Measurements from ENCODE around the gene CYP4A11. TPM values are rescaled to one million over a fixed set of nuclear protein-coding genes. Genes with fewer than 3 reads are reported as not detected.
"Not testable (repeated sequence)": the region's sequence is repeated elsewhere in the genome, so short reads cannot be mapped to it uniquely, and the experiment has no call there.

The CYP4A11 gene
- total RNA-seq, 2 experiments from 2014 or later: not detected

DNA sequence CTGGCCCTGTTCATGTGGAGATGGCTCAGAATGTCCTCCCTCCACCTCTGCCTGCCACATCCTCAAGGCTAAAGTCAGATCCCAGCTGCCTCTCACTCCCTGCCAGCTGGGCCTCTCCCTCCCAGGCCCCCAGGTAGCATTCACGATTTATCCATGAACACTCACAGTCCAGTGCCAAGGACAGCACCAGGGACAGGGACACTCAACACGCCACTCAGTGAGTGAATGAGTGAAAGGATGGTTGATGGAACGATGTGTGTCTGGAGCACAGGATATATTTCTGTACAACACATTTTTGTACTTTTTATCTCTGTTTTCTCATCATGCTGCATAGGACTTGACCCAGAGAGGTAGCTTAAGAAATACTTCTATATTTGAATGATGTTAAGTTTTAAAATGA is 10.1 kb downstream of the CYP4A11 start:
- POLR2A ChIA-PET: no interaction called here
- CTCF ChIA-PET: no interaction called here

- POLR2A ChIA-PET: no interaction called here
- CTCF ChIA-PET: no interaction called here
These were observed 13.9 kb downstream of the CYP4A11 start for GRCh38 chr1:46927249-46927835.

DNA sequence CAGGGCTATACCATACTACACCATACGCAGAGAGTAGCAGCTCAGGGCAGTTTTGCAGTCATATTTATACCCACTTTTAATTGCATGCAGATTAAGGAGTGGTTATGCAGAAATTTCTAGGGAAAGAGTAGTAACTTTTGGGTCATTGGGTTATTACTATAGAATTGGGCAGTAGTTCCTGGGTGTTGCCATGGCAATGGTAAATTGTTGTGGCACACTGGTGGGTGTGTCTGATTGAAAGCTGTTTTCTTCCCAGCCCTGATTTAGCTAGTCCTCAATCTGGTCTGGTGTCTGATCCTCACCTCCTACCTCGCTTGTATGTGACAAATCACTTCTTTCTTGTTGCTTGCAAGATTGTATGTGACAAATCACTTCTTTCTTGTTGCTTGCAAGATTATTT is 30.5 kb downstream of the CYP4A11 start:
- CTCF ChIA-PET: no interaction called here

GRCh38 chr1:46903481-46903880 is 37.8 kb downstream of the CYP4A11 start:
- ChIA-PET POLR2A (no interaction called here), CTCF (no interaction called here)

More for the DNA sequence above, 30.5 kb downstream of the CYP4A11 start:
- POLR2A ChIA-PET: no interaction called here

DNA sequence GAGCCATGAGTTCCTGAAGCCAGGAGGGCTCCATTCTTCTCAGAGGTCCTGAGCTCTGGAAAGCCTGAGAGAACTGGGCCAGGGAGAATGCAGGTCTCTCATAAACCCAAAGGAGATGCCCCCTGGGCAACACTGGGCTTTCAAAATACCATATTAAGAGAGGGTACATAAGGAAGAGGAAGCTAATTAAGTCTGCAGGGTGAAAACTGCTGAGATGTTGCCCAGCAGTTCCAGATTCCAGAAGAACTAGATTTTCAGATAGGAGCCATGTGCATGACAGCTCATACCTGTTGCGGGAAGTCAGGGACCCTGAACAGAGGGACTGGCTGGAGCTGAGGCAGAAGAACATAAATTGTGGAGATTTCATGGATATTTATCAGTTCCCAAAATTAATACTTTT is 40.9 kb downstream of the CYP4A11 start:
- ChIA-PET POLR2A (no interaction called here), CTCF (no interaction called here)

DNA sequence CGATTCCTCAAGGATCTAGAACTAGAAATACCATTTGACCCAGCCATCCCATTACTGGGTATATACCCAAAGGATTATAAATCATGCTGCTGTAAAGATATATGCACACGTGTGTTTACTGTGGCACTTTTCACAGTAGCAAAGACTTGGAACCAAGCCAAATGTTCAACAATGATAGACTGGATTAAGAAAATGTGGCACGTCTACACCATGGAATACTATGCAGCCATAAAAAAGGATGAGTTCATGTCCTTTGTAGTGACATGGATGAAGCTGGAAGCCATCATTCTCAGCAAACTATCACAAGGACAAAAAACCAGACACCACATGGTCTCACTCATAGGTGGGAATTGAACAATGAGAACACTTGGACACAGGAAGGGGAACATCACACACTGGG is 59.6 kb downstream of the CYP4A11 start:
- CTCF ChIA-PET, POLR2A ChIA-PET: not testable (repeated sequence)

Other genes with a start within 250 kb of the CYP4A11 start
- 10 to 100 TPM; 44.9 to 45.6 TPM for gene EFCAB14, start 222.4 kb downstream of the CYP4A11 start, total RNA-seq
- gene CYP4B1, start 142.4 kb downstream of the CYP4A11 start, total RNA-seq: not detected
- not detected for gene CYP4X1, start 82.2 kb upstream of the CYP4A11 start, total RNA-seq
- gene CYP4Z1, start 125.8 kb upstream of the CYP4A11 start, total RNA-seq: not detected
- not detected for gene CYP4A22, start 196.0 kb upstream of the CYP4A11 start, total RNA-seq
- gene PDZK1IP1, start 248.6 kb upstream of the CYP4A11 start, total RNA-seq: not detected

Data from activated CD8-positive, alpha-beta memory T cell treated with anti-CD3 and anti-CD28 coated beads for 36 hours (primary cell).